GM23248 (cell line): Measurements from ENCODE around the gene SYNE2. TPM values are rescaled to one million over a fixed set of nuclear protein-coding genes. Genes with fewer than 3 reads are reported as not detected.
"Not testable (repeated sequence)": the region's sequence is repeated elsewhere in the genome, so short reads cannot be mapped to it uniquely, and the experiment has no call there.

Source experiments
- DNase-seq: peaks from one replicate; pipeline ENCODE4 v3.0.0-alpha.2; 2015
- H2AFZ ChIP-seq: fragments of 200-600 bp; sonication (generic); 2 replicates; pipeline ENCODE4 v1.6.1; 2016; ENCODE audit warnings: antibody characterized with exemption
- H3F3A ChIP-seq: fragments of 200-600 bp; sonication (generic); 2 replicates; pipeline ENCODE4 v1.6.1; 2016; ENCODE audit warnings: mild to moderate bottlenecking, antibody characterized with exemption, mixed run types; ENCODE audit not compliant: insufficient read depth
- H3K27ac ChIP-seq: fragments of 200-600 bp; sonication (generic); 2 replicates; pipeline ENCODE4 v1.5.1; 2016; ENCODE audit warnings: mild to moderate bottlenecking
- H3K27me3 ChIP-seq: fragments of 200-600 bp; sonication (generic); replicated peaks from 2 replicates; pipeline ENCODE4 v1.6.1; 2016; ENCODE audit warnings: mild to moderate bottlenecking; ENCODE audit not compliant: insufficient read depth
- H3K36me3 ChIP-seq: fragments of 200-600 bp; sonication (generic); 2 replicates; pipeline ENCODE4 v1.6.1; 2016; ENCODE audit warnings: low read depth, mild to moderate bottlenecking
- H3K4me1 ChIP-seq: fragments of 200-600 bp; sonication (generic); 2 replicates; pipeline ENCODE4 v1.6.1; 2016; ENCODE audit warnings: mild to moderate bottlenecking; ENCODE audit not compliant: insufficient read depth
- H3K4me2 ChIP-seq: fragments of 200-600 bp; sonication (generic); one replicate; pipeline ENCODE4 v1.6.1; 2016; ENCODE audit warnings: mild to moderate bottlenecking; ENCODE audit not compliant: unreplicated experiment
- H3K4me3 ChIP-seq: fragments of 200-600 bp; sonication (generic); 2 replicates; pipeline ENCODE4 v1.5.1; 2016; ENCODE audit warnings: mild to moderate bottlenecking
- H3K79me2 ChIP-seq: fragments of 200-600 bp; sonication (generic); 2 replicates; pipeline ENCODE4 v1.6.1; 2016; ENCODE audit warnings: mild to moderate bottlenecking; ENCODE audit not compliant: insufficient read depth
- H3K9ac ChIP-seq: fragments of 200-600 bp; sonication (generic); 2 replicates; pipeline ENCODE4 v1.6.1; 2016; ENCODE audit warnings: mild to moderate bottlenecking
- H3K9me2 ChIP-seq: fragments of 200-600 bp; sonication (generic); 2 replicates; pipeline ENCODE4 v1.6.1; 2016; ENCODE audit warnings: mixed run types, mild to moderate bottlenecking, moderate library complexity; ENCODE audit not compliant: insufficient read depth
- H3K9me3 ChIP-seq: fragments of 200-600 bp; sonication (generic); one replicate; pipeline ENCODE4 v1.6.1; 2017; ENCODE audit warnings: low read depth
- H4K20me1 ChIP-seq: fragments of 200-600 bp; sonication (generic); 2 replicates; pipeline ENCODE4 v1.6.0; 2016; ENCODE audit not compliant: insufficient read depth
- EZH2 ChIP-seq: fragments of 200-600 bp; sonication (generic); IDR thresholded peaks from 2 replicates; pipeline ENCODE4 v1.6.1; 2018; ENCODE audit warnings: antibody characterized with exemption, mild to moderate bottlenecking; ENCODE audit not compliant: insufficient read depth, poor library complexity, severe bottlenecking
- EZH2phosphoT487 ChIP-seq: fragments of 200-600 bp; sonication (generic); IDR thresholded peaks from 2 replicates; pipeline ENCODE4 v1.6.1; 2018; ENCODE audit warnings: antibody characterized with exemption, moderate library complexity, mild to moderate bottlenecking, low read depth; ENCODE audit not compliant: insufficient read depth
- WGBS, 2 experiments: methylation state at CpG; one replicate each; pipeline ENCODE4 v1.1.6; 2015 to 2017; ENCODE audit warnings: low lambda C conversion rate in 2 of 2, low coverage in 1 of 2; ENCODE audit errors: missing lambda C conversion rate in 2 of 2; 5-methylcytosine and 5-hydroxymethylcytosine counted together
- in situ Hi-C: fragments of 300-500 bp; cut with MboI; formaldehyde crosslinking; loops from 2 replicates; pipeline ENCODE4 v1.15.0; 2020
- polyA plus RNA-seq: library from polyadenylated mRNA; unstranded; fragments of >200 nt; fragmentation: Nextera tagmentation; extraction: Ambion mirVana; gene quantifications from 2 replicates; pipeline ENCODE4 v1.2.1, GENCODE V29; 2016
- total RNA-seq: library from RNA; depleted of rRNA; stranded (reverse); fragments of >200 nt; shearing (Covaris generic); gene quantifications from 2 replicates; pipeline ENCODE4 v1.2.3, GENCODE V29; 2014

Gene SYNE2
- total and polyA plus RNA-seq, 2 experiments from 2014 or later = 2.8 to 4.4 TPM

DNA sequence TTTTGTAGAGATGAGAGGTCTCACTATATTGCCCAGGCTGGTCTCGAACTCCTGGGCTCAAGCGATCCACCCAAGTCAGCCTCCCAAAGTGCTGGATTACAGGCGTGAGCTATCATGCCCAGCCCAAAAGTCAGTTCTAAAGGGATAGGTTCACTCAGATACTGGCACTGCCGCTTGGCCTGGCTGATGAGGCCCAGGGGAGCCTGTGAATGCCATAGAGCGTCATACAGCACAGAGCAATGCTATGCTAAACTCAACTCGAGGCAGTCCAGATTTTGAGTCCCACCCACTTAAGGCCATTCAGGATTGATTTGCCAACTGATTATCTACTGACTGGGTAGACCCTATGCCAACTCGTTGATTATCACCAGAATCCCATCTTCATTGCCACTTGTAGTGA lies 262.0 kb downstream of the SYNE2 start:
- no peak overlapping the region for H3K4me2 ChIP-seq
- in situ Hi-C loops = no loop called here
- no peak for TF ChIP-seq EZH2phosphoT487
- TF ChIP-seq EZH2 = no peak
- H3K27ac ChIP-seq = no peak overlapping the region
- H2AFZ ChIP-seq = no peak overlapping the region
- H3K27me3 ChIP-seq = no peaks in the 10 kb centered on the region
- no peaks in the 10 kb centered on the region for H3K9me2 ChIP-seq
- H3K36me3 ChIP-seq = no peaks in the 10 kb centered on the region
- 91 to 94% methylated on average over 7 of the region's 7 CpGs for WGBS, 2 experiments
- H3K4me1 ChIP-seq = peaks cover 2% of the 10 kb centered on the region; the same call in 1 of the 2 replicates
- H3K79me2 ChIP-seq = no peaks in the 10 kb centered on the region
- no peak for DNase-seq
- H3K4me3 ChIP-seq = no peak overlapping the region
- no peaks in the 10 kb centered on the region for H4K20me1 ChIP-seq
- H3K9me3 ChIP-seq = no peaks in the 10 kb centered on the region
- H3F3A ChIP-seq = no peaks in the 10 kb centered on the region
- H3K9ac ChIP-seq = no peak overlapping the region

DNA sequence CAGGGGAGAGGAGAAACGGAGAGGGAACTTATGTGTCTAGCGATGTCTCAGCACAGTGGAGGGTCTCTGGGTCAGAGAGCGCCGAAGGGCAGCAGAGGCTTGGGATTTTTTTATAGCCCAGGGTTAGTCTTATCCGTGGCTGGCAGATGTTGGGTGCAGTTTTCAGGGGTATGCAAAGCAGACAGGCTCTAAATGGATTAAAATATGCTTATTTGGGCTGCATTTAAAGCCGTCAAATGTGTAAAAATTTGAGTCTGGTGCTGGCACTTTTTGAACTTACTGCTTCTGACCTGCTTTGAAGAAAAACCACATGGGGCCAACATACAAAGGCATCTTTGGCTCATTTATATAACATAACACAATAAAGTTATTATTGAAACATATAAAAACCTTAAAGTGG lies 262.6 kb downstream of the SYNE2 start:
- DNase-seq = no peak
- TF ChIP-seq EZH2 (no peak), EZH2phosphoT487 (no peak)
- Histone ChIP-seq H2AFZ (no peak overlapping the region), H3K79me2 (no peaks in the 10 kb centered on the region), H3K36me3 (no peaks in the 10 kb centered on the region), H3K4me3 (no peak overlapping the region), H3F3A (no peaks in the 10 kb centered on the region), H4K20me1 (no peaks in the 10 kb centered on the region), H3K27me3 (no peaks in the 10 kb centered on the region), H3K27ac (no peak overlapping the region), H3K9ac (no peak overlapping the region), H3K4me2 (no peak overlapping the region), H3K9me3 (no peaks in the 10 kb centered on the region), H3K4me1 (no peaks in the 10 kb centered on the region; the same call in 1 of the 2 replicates), H3K9me2 (no peaks in the 10 kb centered on the region)
- in situ Hi-C loops = no loop called here
- 81 to 82% methylated on average over 6 of the region's 6 CpGs for WGBS, 2 experiments

DNA sequence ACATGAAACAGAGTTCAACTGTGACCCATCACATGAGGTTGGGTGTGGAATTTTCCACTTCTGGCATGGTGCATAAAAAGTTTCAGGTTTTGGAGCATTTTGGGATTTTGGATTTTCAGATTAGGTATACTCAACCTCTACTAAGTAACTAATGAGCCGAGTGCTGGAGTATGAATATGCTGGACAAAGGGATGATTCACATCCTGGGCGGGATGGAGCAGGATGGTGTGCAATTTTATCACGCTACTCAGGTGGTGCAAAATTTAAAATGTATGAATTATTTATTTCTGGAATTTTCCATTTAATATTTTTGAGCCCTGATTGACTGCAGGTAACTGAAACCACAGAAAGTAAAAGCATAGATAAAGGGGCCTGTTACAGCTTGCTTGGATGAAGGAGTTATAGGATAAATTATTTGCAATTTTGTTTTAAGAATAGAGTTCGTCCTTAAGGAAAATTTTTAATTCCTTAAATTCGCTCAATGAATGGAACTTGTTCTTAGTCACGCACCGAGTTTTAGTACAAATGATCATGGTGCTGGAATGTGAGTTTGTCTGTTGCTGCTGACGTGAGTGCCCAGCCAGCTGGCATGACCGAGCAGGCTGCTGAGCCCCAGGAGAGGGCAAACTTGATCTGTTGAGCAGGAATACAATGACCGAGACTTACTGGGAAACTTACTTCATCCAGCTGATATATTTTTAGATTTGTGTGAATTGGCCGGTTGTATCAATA lies 265.0 kb downstream of the SYNE2 start:
- Histone ChIP-seq H3K36me3 (no peaks in the 10 kb centered on the region), H3K9me3 (no peaks in the 10 kb centered on the region), H3K27ac (no peak overlapping the region), H3K9me2 (no peaks in the 10 kb centered on the region), H3K9ac (no peak overlapping the region), H3K4me3 (no peak overlapping the region), H2AFZ (no peak overlapping the region), H3K27me3 (no peaks in the 10 kb centered on the region), H3F3A (no peaks in the 10 kb centered on the region), H4K20me1 (no peaks in the 10 kb centered on the region), H3K4me1 (no peaks in the 10 kb centered on the region; the same call in 1 of the 2 replicates), H3K4me2 (no peak overlapping the region), H3K79me2 (no peaks in the 10 kb centered on the region)
- in situ Hi-C loops = no loop called here
- peak; percentile 51 for DNase-seq
- WGBS, 2 experiments = 75 to 77% methylated on average over 11 of the region's 11 CpGs
- TF ChIP-seq EZH2phosphoT487 (no peak), EZH2 (no peak)

DNA sequence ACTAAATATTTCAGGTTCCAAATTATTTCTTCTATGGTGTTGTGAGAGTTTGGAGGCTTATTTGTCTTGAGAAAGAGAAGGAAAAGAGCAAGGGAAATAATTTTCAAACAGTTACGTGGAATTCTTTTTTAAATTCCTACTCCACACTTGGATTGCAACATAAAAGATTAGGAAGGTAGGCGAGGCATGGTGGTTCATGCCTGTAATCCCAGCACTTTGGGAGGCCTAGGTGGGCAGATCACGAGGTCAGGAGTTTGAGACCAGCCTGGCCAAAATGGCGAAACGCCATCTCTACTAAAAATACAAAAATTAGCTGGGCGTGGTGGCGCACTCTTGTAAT lies 265.6 kb downstream of the SYNE2 start:
- not testable (repeated sequence) for H3K4me2 ChIP-seq, H3K9ac ChIP-seq

DNA sequence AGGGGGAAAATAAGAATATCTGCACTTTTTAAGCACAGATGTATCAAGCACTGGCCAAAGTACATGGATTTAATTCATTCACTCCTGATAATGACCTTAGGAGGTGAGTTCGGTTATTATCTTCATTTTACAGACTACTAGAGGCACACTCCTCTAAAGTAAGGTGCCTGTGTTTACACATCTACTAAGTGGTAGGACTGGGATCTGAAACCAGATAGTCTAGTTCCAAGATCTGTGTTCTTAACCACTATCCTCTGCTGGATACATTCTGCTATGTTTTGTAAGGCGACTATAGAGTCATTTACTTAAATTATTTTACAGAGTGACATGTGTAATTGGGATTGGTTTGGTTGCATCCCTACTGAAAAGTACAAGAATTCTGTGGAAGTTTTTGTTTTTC lies 266.1 kb downstream of the SYNE2 start:
- 92 to 94% methylated on average over 2 of the region's 2 CpGs for WGBS, 2 experiments
- no peaks in the 10 kb centered on the region for H3K27me3 ChIP-seq
- in situ Hi-C loops = no loop called here
- H3K9me3 ChIP-seq = no peaks in the 10 kb centered on the region
- no peak overlapping the region for H3K4me3 ChIP-seq
- no peaks in the 10 kb centered on the region for H3K9me2 ChIP-seq
- no peaks in the 10 kb centered on the region for H3K79me2 ChIP-seq
- H3F3A ChIP-seq = no peaks in the 10 kb centered on the region
- no peak overlapping the region for H3K27ac ChIP-seq
- no peak for DNase-seq
- no peak for TF ChIP-seq EZH2phosphoT487
- TF ChIP-seq EZH2 = no peak
- H4K20me1 ChIP-seq = no peaks in the 10 kb centered on the region
- no peaks in the 10 kb centered on the region; the same call in 1 of the 2 replicates for H3K4me1 ChIP-seq
- H2AFZ ChIP-seq = no peak overlapping the region
- H3K4me2 ChIP-seq = no peak overlapping the region
- H3K9ac ChIP-seq = no peak overlapping the region
- H3K36me3 ChIP-seq = no peaks in the 10 kb centered on the region

More for the DNA sequence above, 265.6 kb downstream of the SYNE2 start:
- H3K27me3 ChIP-seq, H3K79me2 ChIP-seq, H3K4me3 ChIP-seq, H4K20me1 ChIP-seq, H3K36me3 ChIP-seq, H2AFZ ChIP-seq, H3K27ac ChIP-seq, H3K9me2 ChIP-seq, H3K9me3 ChIP-seq, in situ Hi-C loops, H3K4me1 ChIP-seq, H3F3A ChIP-seq, DNase-seq: not testable (repeated sequence)
- 81 to 97% methylated on average over 6 to 7 of the region's 7 CpGs for WGBS, 2 experiments
